ENCODE measurements around the gene TBC1D14.

Gene TBC1D14

DNA sequence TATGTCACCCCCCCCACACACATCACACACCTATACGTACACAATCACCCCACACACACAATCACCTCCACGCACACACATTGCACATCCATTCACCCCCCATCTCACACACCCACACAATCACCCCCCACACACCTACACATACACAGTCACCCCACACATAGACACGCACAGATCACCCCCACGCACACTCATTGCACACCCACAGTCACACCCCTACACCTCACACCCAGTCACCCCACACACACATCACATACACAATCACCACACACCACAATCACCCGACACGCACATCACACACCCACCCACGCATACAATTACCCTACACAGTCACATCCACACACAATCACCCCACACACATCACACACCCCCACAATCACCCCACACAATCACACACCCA lies 117.7 kb downstream of the TBC1D14 start:
- no peak for DNase-seq

DNA sequence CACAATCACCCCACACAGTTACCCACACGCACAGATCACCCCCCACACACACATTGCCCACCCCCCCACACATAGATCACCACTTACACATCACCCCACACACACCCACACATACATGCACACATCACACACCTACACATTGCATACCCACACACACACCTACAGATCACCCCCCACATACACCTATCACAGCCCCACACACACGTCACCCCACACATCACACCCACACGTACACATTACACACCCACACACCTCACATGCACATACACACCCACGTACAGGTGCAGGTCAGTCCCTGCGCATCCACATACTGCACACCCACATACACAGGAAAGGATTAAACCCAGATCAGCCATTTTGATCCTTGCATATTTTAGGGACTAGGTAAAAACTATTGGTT lies 118.3 kb downstream of the TBC1D14 start:
- no peak for DNase-seq

GRCh38 chr4:7029212-7029611 lies 119.6 kb downstream of the TBC1D14 start:
- no peak for DNase-seq

GRCh38 chr4:7029921-7030320 lies 120.3 kb downstream of the TBC1D14 start:
- DNase-seq, result no peak

- no peak for DNase-seq
These were observed 121.2 kb downstream of the TBC1D14 start for GRCh38 chr4:7030856-7031255.

DNA sequence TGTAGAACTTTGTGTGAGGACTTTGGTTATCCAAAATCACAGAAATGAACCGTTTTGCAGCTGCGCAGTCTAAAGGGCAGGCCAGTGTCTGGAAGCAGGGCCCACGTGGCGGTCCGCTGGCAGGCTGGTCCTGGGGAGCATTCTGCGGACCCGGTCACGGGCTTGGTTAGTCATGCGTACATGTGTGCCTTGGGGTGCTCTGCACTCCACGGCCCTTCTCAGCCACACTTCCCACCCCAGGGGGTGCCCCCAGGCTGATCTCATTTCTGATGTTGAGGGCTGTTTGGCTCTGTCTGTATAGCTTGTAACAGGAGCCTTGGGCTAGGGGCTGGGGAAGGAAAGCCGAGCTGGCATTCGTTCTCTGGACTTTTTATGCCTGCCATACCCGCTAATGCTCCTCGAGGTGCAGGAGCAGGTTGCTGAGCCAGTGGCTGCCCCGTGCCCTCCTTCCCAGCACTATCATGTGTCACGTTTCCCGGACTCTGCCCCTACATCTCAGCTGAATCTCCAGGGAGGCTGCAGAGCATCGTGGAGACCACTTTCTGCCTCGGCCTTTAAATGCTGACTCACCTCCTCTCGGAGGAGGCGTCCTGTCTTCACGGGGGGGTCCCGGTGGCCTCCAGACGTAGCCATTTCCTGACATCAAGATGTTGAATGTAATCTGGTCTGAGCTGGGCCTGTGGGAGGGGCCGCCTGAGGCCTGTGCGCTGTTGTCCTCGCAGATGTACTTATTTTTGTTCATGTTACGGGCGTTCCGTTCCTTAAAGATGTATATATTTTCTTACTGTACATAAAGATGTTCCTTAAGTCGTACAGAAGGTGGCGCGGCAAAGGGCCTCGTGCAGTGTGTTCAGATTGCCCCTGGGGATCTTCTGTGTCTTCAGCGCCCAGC lies 122.2 kb downstream of the TBC1D14 start:
- no peak for DNase-seq

DNA sequence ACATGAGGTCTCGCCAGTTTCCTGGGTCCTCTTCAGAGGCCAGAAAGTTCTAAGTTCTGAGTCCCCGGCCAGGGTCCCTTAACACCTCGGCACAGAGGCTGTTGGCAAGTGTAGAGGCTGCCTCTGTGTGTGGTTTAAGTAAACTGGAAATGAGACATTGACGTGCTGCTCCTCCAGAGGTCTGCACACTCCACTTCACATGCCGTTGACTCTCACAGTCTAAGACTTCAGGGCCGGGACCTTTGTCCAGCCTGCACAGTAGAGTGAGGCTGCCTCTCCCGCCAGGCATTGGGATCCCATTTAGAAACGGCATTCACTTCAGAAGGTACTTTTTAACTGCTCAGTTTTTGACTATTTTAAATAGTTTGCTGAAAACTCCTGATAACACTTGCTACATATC lies 123.0 kb downstream of the TBC1D14 start:
- no peak for DNase-seq

DNA sequence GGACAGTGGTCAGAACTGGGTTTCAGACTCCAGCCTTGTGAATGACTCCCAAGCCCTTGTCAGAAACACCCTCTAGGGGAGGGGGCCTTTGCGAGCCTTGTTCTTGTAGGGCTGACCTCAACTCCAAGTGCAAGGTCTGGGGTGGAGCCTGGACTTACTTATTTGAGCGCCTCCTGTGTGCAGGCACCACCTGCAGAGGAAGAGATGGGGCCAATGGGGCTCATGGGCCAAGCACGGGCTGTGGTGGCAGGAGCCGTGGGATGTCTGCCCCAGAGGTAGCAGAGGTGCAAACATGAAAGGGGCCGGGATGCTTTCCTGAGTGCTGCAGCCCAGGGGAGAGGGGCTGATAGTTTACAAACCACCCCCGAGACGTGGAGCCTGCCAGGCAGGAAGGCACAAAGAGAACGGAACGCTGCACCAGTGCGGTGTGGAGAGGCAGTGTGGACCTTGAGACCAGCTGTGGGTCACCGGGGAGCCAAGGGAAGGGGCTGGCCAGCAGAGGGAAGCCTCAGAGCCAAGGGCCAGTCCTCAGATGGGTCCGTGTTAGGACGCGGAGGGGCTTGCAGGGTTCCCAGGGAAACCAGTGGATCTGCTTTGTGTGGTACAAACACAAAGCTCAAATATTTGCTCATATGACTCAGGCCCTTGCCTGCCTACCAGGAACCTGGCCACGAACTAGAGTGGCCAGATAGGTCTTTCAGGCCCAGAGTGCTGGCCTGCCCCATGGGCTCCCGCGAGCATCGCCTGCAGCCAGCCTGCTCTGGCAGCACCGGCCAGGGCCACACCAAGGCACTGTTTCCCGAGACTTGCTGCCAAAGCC lies 124.8 kb downstream of the TBC1D14 start:
- DNase-seq, result peak; percentile 15

DNA sequence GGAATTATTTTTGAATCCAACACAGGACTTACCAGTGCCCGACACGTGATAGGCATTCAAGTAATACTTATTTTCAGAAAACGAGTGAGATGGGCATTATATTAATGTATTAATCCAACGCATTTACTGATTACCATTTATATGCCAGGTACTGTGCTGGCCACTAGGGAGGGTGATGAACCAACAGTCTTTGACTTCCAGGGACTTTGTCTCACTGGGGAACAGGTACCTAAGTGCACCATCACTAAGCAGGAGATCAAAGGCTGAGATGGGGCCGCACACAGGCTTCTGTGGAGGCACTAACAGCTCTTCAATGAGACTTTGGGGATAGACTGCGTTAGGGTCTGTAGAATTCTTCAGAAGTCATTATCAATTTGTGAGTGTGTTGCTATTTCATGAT lies 127.8 kb downstream of the TBC1D14 start:
- DNase-seq, result no peak

DNA sequence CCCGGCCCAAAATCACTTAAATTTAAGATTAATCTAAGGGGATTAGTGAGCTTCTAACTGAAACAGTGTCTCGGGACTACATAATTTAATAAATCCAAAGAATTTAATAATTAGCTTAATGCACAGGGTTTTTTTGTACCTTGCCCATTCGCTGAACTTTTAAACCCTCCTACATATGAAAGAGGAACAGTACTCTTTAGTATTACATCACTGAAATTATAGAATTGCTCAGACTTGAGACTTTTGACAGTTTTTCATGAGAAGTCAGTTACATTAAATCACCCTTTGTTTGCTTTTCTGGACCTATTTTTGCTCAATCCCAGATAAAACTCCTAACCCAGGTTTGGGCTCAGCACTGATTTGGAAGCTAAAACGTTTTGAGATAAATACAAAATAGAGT lies 131.1 kb downstream of the TBC1D14 start:
- DNase-seq, result no peak

- no peak for DNase-seq
These were observed 131.6 kb downstream of the TBC1D14 start for GRCh38 chr4:7041246-7041645.

GRCh38 chr4:7041801-7042502 lies 132.3 kb downstream of the TBC1D14 start:
- no peak for DNase-seq

GRCh38 chr4:7042503-7043283 lies 133.1 kb downstream of the TBC1D14 start:
- DNase-seq, result peak; percentile 83

GRCh38 chr4:7043284-7044136 lies 133.9 kb downstream of the TBC1D14 start, which contains the start of gene TADA2B:
Gene TADA2B (plus strand): TSS chr4:7043372. CDS start chr4:7043580, 208 bp downstream.
- no peak for DNase-seq

- no peak for DNase-seq
These were observed 134.7 kb downstream of the TBC1D14 start for GRCh38 chr4:7044137-7044930.

- DNase-seq, result no peak
These were observed 135.9 kb downstream of the TBC1D14 start for GRCh38 chr4:7045553-7045952.

GRCh38 chr4:7045961-7046921 lies 136.6 kb downstream of the TBC1D14 start:
- DNase-seq, result no peak

GRCh38 chr4:7046971-7047370 lies 137.3 kb downstream of the TBC1D14 start:
- DNase-seq, result no peak

DNA sequence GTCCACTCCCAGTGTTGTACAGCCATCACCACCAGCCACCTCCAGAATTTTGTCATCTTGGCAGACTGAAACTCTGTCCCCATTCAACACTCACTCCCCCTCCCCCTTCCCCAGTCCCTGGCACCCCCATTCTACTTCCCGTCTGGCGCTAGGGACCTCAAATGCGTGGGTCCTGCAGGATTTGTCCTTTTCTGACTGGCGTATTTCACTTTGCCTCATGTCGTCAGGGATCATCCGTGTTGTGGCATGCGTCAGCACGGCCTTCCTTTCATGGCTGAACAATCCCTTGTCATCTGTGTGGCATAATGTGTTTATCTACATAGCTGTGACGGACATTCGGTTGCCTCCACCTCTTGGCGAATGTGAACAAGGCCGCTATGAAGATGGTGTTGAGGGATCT lies 139.0 kb downstream of the TBC1D14 start:
- DNase-seq, result no peak
